Measurements from ENCODE around the gene SNRPF. TPM values are rescaled to one million over a fixed set of nuclear protein-coding genes. Genes with fewer than 3 reads are reported as not detected.

SNRPF gene
- total RNA-seq, 2 donors from 2014 or later, result 36.3 to 36.6 TPM

DNA sequence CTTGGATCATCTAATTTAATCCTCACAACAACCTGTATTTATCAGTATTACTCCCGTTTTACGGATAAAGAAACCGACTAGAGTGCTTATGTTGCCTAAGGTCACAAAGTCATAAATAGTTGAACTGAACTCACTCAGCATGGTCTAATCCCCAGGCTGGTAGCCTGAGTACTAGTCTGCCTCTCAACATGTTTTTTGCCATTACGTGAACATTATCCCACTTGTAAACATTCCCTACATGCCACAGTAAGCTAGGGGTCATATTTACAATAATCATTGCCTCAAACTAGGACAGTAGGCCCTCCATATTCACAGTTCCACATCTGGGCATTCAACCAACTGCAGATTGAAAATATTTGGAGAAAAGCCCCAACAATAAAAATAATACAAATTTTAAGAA, 12.1 kb downstream of the SNRPF start:
- H3K27ac Mint-ChIP-seq, result no peak overlapping the region
- peaks cover 2 to 6% of the 10 kb centered on the region in 2 donors for H3K36me3 Mint-ChIP-seq (ENCODE audit: insufficient read depth in 2 of 2)
- no peaks in the 10 kb centered on the region for H3K27me3 Mint-ChIP-seq (ENCODE audit: low read depth)
- peaks cover 5% of the 10 kb centered on the region for H3K4me1 Mint-ChIP-seq (ENCODE audit: low read depth)
- no peak overlapping the region for H3K4me3 Mint-ChIP-seq
- ATAC-seq (replicated peaks in 1 of 2), result no peak
- DNase-seq, result no peak
- H3K9me3 Mint-ChIP-seq, result no peaks in the 10 kb centered on the region

DNA sequence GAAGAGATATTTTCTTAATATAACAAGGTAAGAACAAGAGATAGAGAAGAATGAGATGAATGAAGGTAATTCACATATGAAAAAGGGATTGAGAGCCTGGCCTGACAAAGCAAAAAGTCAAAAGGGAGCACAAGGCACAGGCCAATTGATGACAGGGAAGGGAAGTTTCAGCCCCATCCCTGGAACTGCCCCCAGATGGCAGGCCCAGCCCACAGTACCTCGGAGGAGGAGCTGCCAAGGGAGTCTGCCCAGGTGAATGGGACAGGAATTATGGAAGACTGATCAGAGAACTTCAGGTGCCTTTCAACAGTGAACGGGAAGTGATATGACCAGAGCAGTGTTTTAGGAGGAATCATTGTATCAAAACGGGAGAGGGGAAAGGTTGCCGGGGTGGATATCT, 15.7 kb downstream of the SNRPF start:
- H3K4me1 Mint-ChIP-seq (ENCODE audit: low read depth), result no peaks in the 10 kb centered on the region
- ATAC-seq (replicated peaks in 1 of 2), result no peak
- H3K27me3 Mint-ChIP-seq (ENCODE audit: low read depth), result no peaks in the 10 kb centered on the region
- H3K9me3 Mint-ChIP-seq, result no peaks in the 10 kb centered on the region
- no peaks in the 10 kb centered on the region for H3K36me3 Mint-ChIP-seq (ENCODE audit: insufficient read depth in 2 of 2)
- no peak for DNase-seq
- no peak overlapping the region for H3K4me3 Mint-ChIP-seq
- peak overlapping the region; percentile 0 for H3K27ac Mint-ChIP-seq

DNA sequence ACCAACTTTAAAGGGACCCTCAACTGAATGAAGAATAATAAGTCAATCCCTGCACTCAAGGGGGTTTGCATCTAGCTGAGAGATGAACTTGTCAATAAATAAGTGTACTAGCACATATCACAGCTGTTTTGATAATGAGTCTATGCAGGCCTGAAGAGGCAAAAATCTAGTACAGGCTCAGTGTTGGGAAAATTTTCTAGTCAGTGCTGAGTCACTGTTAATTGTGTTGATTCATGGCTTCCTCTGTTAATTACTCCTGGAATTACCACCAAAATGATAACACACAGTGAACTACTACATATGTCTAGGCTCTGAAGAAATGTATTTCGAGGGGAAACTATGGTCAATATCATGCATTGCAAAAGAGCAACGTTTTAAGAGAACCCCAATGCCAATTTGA, 18.9 kb downstream of the SNRPF start:
- ATAC-seq (replicated peaks in 1 of 2) (no peak), DNase-seq (no peak)
- Mint-ChIP-seq H3K9me3 (no peaks in the 10 kb centered on the region), H3K27me3 (ENCODE audit: low read depth) (no peaks in the 10 kb centered on the region), H3K4me3 (no peak overlapping the region), H3K4me1 (ENCODE audit: low read depth) (no peaks in the 10 kb centered on the region), H3K36me3 (ENCODE audit: insufficient read depth in 2 of 2) (no peaks in the 10 kb centered on the region), H3K27ac (no peak overlapping the region)

DNA sequence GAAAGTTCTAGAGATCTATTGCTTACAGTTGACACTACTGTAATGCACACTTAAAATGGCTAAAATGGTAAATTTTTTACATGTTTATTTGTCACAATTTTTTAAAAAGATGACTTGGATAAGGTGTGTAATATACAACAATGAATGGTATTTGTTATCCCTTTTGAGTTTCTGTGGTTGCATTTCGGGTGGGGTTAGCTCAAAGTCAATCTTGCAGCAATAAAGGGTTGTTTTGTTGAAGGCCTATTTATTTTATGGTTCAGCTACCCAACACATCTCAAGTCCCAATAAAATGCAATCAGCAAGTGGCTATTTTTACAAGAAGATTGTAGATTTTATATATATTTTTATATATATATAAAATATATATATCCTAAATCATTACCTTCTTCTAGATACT, 22.1 kb downstream of the SNRPF start:
- H3K9me3 Mint-ChIP-seq, result no peaks in the 10 kb centered on the region
- no peak overlapping the region for H3K4me3 Mint-ChIP-seq
- no peaks in the 10 kb centered on the region for H3K36me3 Mint-ChIP-seq (ENCODE audit: insufficient read depth in 2 of 2)

DNA sequence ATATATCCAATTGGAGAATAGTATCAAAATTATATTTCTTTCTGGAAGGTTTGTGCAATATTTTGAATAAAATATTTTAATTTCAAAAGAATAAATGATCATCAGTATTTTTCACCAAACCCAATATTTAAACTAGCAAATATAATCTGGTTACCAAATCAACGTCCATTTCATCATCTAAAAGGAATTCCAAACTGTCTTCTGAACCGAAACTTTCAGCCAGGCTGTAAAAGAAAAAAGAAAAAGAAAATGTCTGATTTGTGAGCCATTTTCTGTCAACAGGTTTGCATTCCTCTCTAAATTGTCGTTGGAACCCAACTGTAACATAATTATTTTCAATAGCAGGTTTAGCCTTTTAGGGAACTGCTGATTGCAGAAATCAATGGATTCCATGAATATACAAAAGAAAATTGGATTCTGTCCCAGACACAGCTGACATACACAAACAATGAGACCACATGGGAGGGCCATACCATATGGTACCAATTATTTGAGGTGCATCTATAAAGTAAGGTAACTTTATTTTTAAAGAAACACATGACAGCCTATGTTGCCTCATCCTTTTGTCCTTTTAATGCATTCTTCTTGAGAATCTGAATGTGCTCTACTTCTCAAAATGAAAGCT, 22.7 kb downstream of the SNRPF start:
- Mint-ChIP-seq H3K36me3 (ENCODE audit: insufficient read depth in 2 of 2) (no peaks in the 10 kb centered on the region), H3K4me1 (ENCODE audit: low read depth) (no peaks in the 10 kb centered on the region), H3K9me3 (no peaks in the 10 kb centered on the region), H3K4me3 (no peak overlapping the region), H3K27me3 (ENCODE audit: low read depth) (no peaks in the 10 kb centered on the region), H3K27ac (no peak overlapping the region)
- DNase-seq, result no peak
- ATAC-seq (replicated peaks in 1 of 2), result no peak

More for the DNA sequence above, 22.1 kb downstream of the SNRPF start:
- no peaks in the 10 kb centered on the region for H3K4me1 Mint-ChIP-seq (ENCODE audit: low read depth)
- no peak for DNase-seq
- no peaks in the 10 kb centered on the region for H3K27me3 Mint-ChIP-seq (ENCODE audit: low read depth)
- H3K27ac Mint-ChIP-seq, result no peak overlapping the region
- ATAC-seq (replicated peaks in 1 of 2), result no peak

- no peak overlapping the region for H3K4me3 Mint-ChIP-seq
- H3K27ac Mint-ChIP-seq, result no peak overlapping the region
- no peaks in the 10 kb centered on the region for H3K27me3 Mint-ChIP-seq (ENCODE audit: low read depth)
- ATAC-seq (replicated peaks in 1 of 2), result no peak
- no peaks in the 10 kb centered on the region for H3K9me3 Mint-ChIP-seq
- DNase-seq, result no peak
- no peaks in the 10 kb centered on the region for H3K4me1 Mint-ChIP-seq (ENCODE audit: low read depth)
- no peaks in the 10 kb centered on the region for H3K36me3 Mint-ChIP-seq (ENCODE audit: insufficient read depth in 2 of 2)
These were observed 23.3 kb downstream of the SNRPF start for GRCh38 chr12:95882080-95882479.

- no peak overlapping the region for H3K27ac Mint-ChIP-seq
- H3K27me3 Mint-ChIP-seq (ENCODE audit: low read depth), result no peaks in the 10 kb centered on the region
- no peaks in the 10 kb centered on the region for H3K4me1 Mint-ChIP-seq (ENCODE audit: low read depth)
- H3K4me3 Mint-ChIP-seq, result no peak overlapping the region
- no peak for ATAC-seq (replicated peaks in 1 of 2)
- no peak for DNase-seq
- no peaks in the 10 kb centered on the region for H3K36me3 Mint-ChIP-seq (ENCODE audit: insufficient read depth in 2 of 2)
- H3K9me3 Mint-ChIP-seq, result no peaks in the 10 kb centered on the region
These were observed 24.1 kb downstream of the SNRPF start for GRCh38 chr12:95882873-95883272.

DNA sequence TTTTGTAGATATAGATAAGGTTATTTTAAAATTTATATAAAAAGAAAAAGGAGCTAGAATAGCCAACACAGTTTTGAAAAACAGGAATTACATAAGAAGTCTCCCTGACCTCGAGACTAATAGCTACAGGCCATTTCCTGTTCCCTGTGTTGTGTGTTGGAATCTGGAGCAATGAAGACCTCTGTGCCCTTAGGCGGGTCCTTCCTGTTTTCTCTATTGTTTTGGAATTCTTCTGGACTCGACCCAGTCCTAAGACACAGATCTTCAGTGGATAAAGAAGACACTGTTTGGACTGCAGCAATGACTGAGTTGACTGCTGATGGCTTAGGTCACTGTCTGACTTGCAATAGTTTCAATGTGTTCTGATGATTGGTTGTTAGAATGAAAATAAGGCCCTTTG, 26.2 kb downstream of the SNRPF start:
- no peaks in the 10 kb centered on the region for H3K9me3 Mint-ChIP-seq
- no peaks in the 10 kb centered on the region for H3K4me1 Mint-ChIP-seq (ENCODE audit: low read depth)
- no peak overlapping the region for H3K27ac Mint-ChIP-seq

GRCh38 chr12:95887311-95887710, 28.6 kb downstream of the SNRPF start:
- no peaks in the 10 kb centered on the region for H3K27me3 Mint-ChIP-seq (ENCODE audit: low read depth)
- DNase-seq, result no peak
- H3K4me1 Mint-ChIP-seq (ENCODE audit: low read depth), result no peaks in the 10 kb centered on the region
- ATAC-seq (replicated peaks in 1 of 2), result no peak
- no peak overlapping the region for H3K4me3 Mint-ChIP-seq
- no peaks in the 10 kb centered on the region for H3K9me3 Mint-ChIP-seq
- no peaks in the 10 kb centered on the region for H3K36me3 Mint-ChIP-seq (ENCODE audit: insufficient read depth in 2 of 2)
- H3K27ac Mint-ChIP-seq, result no peak overlapping the region

More for the DNA sequence above, 26.2 kb downstream of the SNRPF start:
- Mint-ChIP-seq H3K4me3 (no peak overlapping the region), H3K27me3 (ENCODE audit: low read depth) (no peaks in the 10 kb centered on the region), H3K36me3 (ENCODE audit: insufficient read depth in 2 of 2) (no peaks in the 10 kb centered on the region)
- ATAC-seq (replicated peaks in 1 of 2) (no peak), DNase-seq (no peak)

- H3K4me3 Mint-ChIP-seq, result no peak overlapping the region
- no peak for ATAC-seq (replicated peaks in 1 of 2)
- no peaks in the 10 kb centered on the region for H3K9me3 Mint-ChIP-seq
- H3K4me1 Mint-ChIP-seq (ENCODE audit: low read depth), result no peaks in the 10 kb centered on the region
- H3K27ac Mint-ChIP-seq, result no peak overlapping the region
- no peak for DNase-seq
- H3K36me3 Mint-ChIP-seq (ENCODE audit: insufficient read depth in 2 of 2), result no peaks in the 10 kb centered on the region
- peaks cover 6% of the 10 kb centered on the region for H3K27me3 Mint-ChIP-seq (ENCODE audit: low read depth)
These were observed 32.2 kb downstream of the SNRPF start for GRCh38 chr12:95890958-95891357.

GRCh38 chr12:95896846-95897245, 38.1 kb downstream of the SNRPF start:
- Mint-ChIP-seq H3K36me3 (ENCODE audit: insufficient read depth in 2 of 2) (no peaks in the 10 kb centered on the region), H3K4me3 (no peak overlapping the region), H3K27ac (no peak overlapping the region)

GRCh38 chr12:95898081-95898480, 39.3 kb downstream of the SNRPF start:
- Mint-ChIP-seq H3K27ac (no peak overlapping the region), H3K36me3 (ENCODE audit: insufficient read depth in 2 of 2) (peaks cover 0 to under 1% of the 10 kb centered on the region in 2 donors), H3K27me3 (ENCODE audit: low read depth) (peaks cover 12% of the 10 kb centered on the region), H3K4me1 (ENCODE audit: low read depth) (no peaks in the 10 kb centered on the region), H3K9me3 (no peaks in the 10 kb centered on the region), H3K4me3 (no peak overlapping the region)
- DNase-seq (no peak), ATAC-seq (replicated peaks in 1 of 2) (no peak)

More at GRCh38 chr12:95896846-95897245, 38.1 kb downstream of the SNRPF start:
- no peaks in the 10 kb centered on the region for H3K4me1 Mint-ChIP-seq (ENCODE audit: low read depth)
- H3K27me3 Mint-ChIP-seq (ENCODE audit: low read depth), result peaks cover 12% of the 10 kb centered on the region
- no peaks in the 10 kb centered on the region for H3K9me3 Mint-ChIP-seq
- no peak for DNase-seq
- no peak for ATAC-seq (replicated peaks in 1 of 2)

GRCh38 chr12:95908573-95908972, 49.8 kb downstream of the SNRPF start:
- no peaks in the 10 kb centered on the region for H3K4me1 Mint-ChIP-seq (ENCODE audit: low read depth)

DNA sequence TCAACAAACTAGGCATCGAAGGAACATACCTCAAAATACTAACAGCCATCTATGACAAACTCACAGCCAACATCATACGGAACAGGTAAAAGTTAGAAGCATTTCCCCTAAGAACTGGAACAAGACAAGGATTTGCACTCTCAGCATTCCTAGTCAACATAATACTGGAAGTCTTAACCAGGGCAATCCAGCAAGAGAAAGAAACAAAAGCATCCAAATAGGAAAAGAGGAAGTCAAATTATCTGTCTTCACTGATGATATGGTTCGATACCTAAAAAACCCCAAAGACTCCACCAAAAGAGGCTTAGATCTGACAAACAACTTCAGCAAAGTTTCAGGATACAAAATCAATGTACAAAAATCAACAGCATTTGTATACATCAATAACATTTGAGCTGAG, 51.1 kb downstream of the SNRPF start:
- ATAC-seq (replicated peaks in 1 of 2), result no peak
- Mint-ChIP-seq H3K36me3 (ENCODE audit: insufficient read depth in 2 of 2) (no peaks in the 10 kb centered on the region), H3K4me1 (ENCODE audit: low read depth) (no peaks in the 10 kb centered on the region), H3K27me3 (ENCODE audit: low read depth) (peaks cover 17% of the 10 kb centered on the region), H3K27ac (no peak overlapping the region), H3K9me3 (no peaks in the 10 kb centered on the region), H3K4me3 (no peak overlapping the region)
- DNase-seq, result no peak

More at GRCh38 chr12:95908573-95908972, 49.8 kb downstream of the SNRPF start:
- peaks cover 0 to 1% of the 10 kb centered on the region in 2 donors for H3K36me3 Mint-ChIP-seq (ENCODE audit: insufficient read depth in 2 of 2)
- no peak for DNase-seq
- ATAC-seq (replicated peaks in 1 of 2), result no peak
- peaks cover 14% of the 10 kb centered on the region for H3K27me3 Mint-ChIP-seq (ENCODE audit: low read depth)
- no peak overlapping the region for H3K4me3 Mint-ChIP-seq
- no peaks in the 10 kb centered on the region for H3K9me3 Mint-ChIP-seq
- H3K27ac Mint-ChIP-seq, result no peak overlapping the region
